Measurements from ENCODE around the gene STK32C. TPM values are rescaled to one million over a fixed set of nuclear protein-coding genes. Genes with fewer than 3 reads are reported as not detected.
A peak's percentile ranks its signal among the peaks of the same experiment; 100 is the strongest.
"Not testable (repeated sequence)": the region's sequence is repeated elsewhere in the genome, so short reads cannot be mapped to it uniquely, and the experiment has no call there.

STK32C gene
- total and polyA plus RNA-seq, 7 donors: 4.3 to 12.8 (median 8.4) TPM

DNA sequence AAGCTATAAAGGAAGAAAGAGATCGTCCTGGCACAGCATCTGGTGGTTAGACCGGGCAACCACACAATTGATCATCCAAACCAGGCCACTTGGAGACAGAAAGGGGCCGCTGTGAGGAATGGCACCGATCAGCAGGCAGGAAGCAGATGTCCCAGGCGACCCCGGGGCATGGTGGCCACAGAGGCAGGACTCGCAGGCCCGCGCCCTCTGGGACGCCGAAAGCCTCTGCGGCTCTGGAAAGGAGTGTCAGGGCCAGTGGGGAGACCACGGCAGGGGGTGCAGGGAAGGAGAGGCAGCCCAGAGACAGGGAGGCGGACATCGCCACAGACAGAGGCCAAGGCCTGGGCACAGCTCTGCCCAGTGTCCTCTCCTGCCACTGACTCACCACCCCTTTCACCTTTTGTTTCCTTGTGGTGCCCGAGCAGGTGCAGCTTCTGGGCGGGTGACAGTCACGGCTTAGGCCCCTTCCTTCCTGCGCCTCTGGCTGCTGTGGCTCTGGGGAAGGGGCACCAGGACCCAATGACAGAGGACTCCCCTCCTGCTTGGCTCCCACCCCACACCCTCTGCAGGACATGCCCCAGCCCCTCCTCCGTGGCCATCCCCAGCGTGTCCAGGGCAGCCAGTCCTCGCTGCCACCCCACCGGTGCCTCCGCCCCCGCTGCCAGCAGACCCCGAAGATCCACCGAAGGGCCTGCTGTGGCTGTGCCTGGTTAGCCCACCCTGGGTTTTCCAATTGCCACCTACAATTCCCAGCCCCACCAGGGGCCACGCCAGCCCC, 10.9 kb downstream of the STK32C start:
- Histone ChIP-seq H3K36me3 (no peaks in the 10 kb centered on the region), H3K27ac (no peak overlapping the region), H3K4me3 (no peak overlapping the region), H3K4me1 (peaks cover 0 to 17% (median 16%) of the 10 kb centered on the region in 4 donors), H3K27me3 (no peaks in the 10 kb centered on the region), H3K9me3 (no peaks in the 10 kb centered on the region)
- peak; percentile 58 for DNase-seq
- TF ChIP-seq, protein P1, sequence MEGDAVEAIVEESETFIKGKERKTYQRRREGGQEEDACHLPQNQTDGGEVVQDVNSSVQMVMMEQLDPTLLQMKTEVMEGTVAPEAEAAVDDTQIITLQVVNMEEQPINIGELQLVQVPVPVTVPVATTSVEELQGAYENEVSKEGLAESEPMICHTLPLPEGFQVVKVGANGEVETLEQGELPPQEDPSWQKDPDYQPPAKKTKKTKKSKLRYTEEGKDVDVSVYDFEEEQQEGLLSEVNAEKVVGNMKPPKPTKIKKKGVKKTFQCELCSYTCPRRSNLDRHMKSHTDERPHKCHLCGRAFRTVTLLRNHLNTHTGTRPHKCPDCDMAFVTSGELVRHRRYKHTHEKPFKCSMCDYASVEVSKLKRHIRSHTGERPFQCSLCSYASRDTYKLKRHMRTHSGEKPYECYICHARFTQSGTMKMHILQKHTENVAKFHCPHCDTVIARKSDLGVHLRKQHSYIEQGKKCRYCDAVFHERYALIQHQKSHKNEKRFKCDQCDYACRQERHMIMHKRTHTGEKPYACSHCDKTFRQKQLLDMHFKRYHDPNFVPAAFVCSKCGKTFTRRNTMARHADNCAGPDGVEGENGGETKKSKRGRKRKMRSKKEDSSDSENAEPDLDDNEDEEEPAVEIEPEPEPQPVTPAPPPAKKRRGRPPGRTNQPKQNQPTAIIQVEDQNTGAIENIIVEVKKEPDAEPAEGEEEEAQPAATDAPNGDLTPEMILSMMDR (IDR thresholded peaks at IDR 0.05): no peak
- TF ChIP-seq EP300 (IDR thresholded peaks at IDR 0.05) (no peak), POLR2AphosphoS5 (IDR thresholded peaks at IDR 0.05) (no peak), POLR2A (IDR thresholded peaks at IDR 0.05) (no peak)
- 79 to 87% methylated on average over 28 of the region's 28 CpGs for WGBS, 2 donors
- intact Hi-C loops (cut with DNase I): no loop called here

DNA sequence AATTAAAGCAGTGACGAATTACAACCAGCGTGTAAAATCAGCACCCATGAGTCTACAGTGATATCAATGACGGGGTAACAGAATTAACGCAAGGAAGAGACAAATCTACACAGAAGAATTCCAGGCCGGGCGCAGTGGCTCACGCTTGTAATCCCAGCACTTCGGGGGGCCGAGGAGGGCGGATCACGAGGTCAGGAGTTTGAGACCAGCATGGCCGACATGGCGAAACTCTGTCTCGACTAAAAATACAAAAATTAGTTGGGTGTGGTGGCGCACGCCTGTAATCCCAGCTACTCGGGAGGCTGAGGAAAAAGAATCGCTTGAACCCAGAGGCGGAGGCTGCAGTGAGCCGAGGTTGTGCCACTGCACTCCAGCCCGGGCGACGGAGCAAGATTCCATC, 12.3 kb downstream of the STK32C start:
- H3K36me3 ChIP-seq; H3K27ac ChIP-seq; H3K4me3 ChIP-seq; H3K27me3 ChIP-seq; H3K9me3 ChIP-seq; intact Hi-C loops (cut with DNase I): not testable (repeated sequence)
- peak; percentile 33 for DNase-seq
- H3K4me1 ChIP-seq: peaks cover 0 to 17% (median 16%) of the 10 kb centered on the region in 4 donors
- WGBS, 2 donors: 88 to 94% methylated on average over 23 of the region's 23 CpGs

- Histone ChIP-seq H3K9me3 (no peaks in the 10 kb centered on the region), H3K27me3 (no peaks in the 10 kb centered on the region), H3K4me3 (no peak overlapping the region), H3K4me1 (peaks cover 0 to 17% (median 16%) of the 10 kb centered on the region in 4 donors), H3K27ac (no peak overlapping the region), H3K36me3 (no peaks in the 10 kb centered on the region)
- TF ChIP-seq, protein P1 (IDR thresholded peaks at IDR 0.05): no peak
- TF ChIP-seq POLR2A (IDR thresholded peaks at IDR 0.05) (no peak), POLR2AphosphoS5 (IDR thresholded peaks at IDR 0.05) (no peak), EP300 (IDR thresholded peaks at IDR 0.05) (no peak)
- intact Hi-C loops (cut with DNase I): no loop called here
- DNase-seq: peak; percentile 27
- 63 to 66% methylated on average over 23 of the region's 23 CpGs for WGBS, 2 donors
Measured at GRCh38 chr10:132294561-132295318, 13.0 kb downstream of the STK32C start.

DNA sequence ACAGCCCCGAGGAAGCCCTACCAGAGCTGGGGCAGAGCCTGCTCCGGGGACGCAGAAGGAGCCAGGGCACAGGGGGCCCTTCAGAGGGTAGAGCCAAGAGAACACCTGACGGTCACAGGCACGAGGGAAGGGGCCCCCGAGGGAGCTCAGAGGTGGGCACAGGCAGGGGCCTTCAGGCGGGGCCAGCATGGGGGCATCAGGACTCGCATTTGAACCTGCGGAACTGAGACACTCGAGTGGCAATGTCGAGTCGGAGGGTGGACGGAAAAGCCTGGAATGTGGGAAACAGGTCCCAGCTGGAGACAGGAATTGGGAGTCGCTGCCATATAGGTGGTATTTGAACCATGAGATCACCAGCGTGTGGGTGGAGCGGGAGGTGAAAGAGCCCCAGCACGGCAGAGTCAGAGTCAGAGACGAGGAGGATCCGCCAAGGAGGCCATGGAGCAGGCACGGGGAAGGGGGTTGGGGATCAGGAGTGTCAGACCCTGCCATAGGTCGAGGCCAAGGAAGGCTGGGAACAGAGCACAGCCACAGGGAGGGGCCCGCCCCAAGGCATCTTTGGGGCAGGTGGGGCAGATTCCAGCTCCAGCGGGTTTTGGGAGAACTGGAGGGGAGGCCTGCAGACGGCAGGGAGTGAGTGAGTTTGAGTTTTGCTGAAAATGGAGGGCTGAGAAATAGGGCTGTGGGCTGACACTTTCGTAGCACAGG, 13.8 kb downstream of the STK32C start:
- peak overlapping the region in 3 of 4 donors; percentile 62 to 79 (median 74) for H3K27ac ChIP-seq
- H3K4me3 ChIP-seq: no peak overlapping the region
- peaks cover 0 to 17% (median 16%) of the 10 kb centered on the region in 4 donors for H3K4me1 ChIP-seq
- no peaks in the 10 kb centered on the region for H3K9me3 ChIP-seq
- TF ChIP-seq, protein P1 (IDR thresholded peaks at IDR 0.05): no peak
- TF ChIP-seq POLR2A (IDR thresholded peaks at IDR 0.05) (no peak), POLR2AphosphoS5 (IDR thresholded peaks at IDR 0.05) (no peak)
- DNase-seq: peak; percentile 54
- no peaks in the 10 kb centered on the region for H3K36me3 ChIP-seq
- H3K27me3 ChIP-seq: no peaks in the 10 kb centered on the region
- 80 to 81% methylated on average over 25 of the region's 25 CpGs for WGBS, 2 donors
- intact Hi-C loops (cut with DNase I): no loop called here
